GM18858 (cell line): ENCODE results near the gene GFM2.
"Not testable (repeated sequence)": the region's sequence is repeated elsewhere in the genome, so short reads cannot be mapped to it uniquely, and the experiment has no call there.

Source experiments
- ATAC-seq: cut with Tn5 transposase; IDR thresholded peaks from one replicate; pipeline ENCODE4 v1.9.1; 2021; ENCODE audit not compliant: unreplicated experiment

The GFM2 gene

GRCh38 chr5:74725331-74725730, 41.6 kb downstream of the GFM2 start:
- no peak for ATAC-seq

- ATAC-seq = no peak
These were observed 44.6 kb downstream of the GFM2 start for GRCh38 chr5:74722271-74722670.

- ATAC-seq = no peak
These were observed 49.3 kb downstream of the GFM2 start for GRCh38 chr5:74717596-74717995.

GRCh38 chr5:74693191-74693590, 73.7 kb downstream of the GFM2 start:
- ATAC-seq = no peak

GRCh38 chr5:74686962-74687751, 79.8 kb downstream of the GFM2 start:
- no peak for ATAC-seq

GRCh38 chr5:74685979-74686631, 80.8 kb downstream of the GFM2 start:
- peak; percentile 62 for ATAC-seq

GRCh38 chr5:74684900-74685851, 81.7 kb downstream of the GFM2 start, which contains the start of gene HEXB:
Gene HEXB, plus strand, starts transcription at chr5:74685233. Its CDS starts 28 bp downstream, at chr5:74685261.
- peak; percentile 60 for ATAC-seq

GRCh38 chr5:74679966-74680365, 87.0 kb downstream of the GFM2 start:
- ATAC-seq = no peak

- ATAC-seq = not testable (repeated sequence)
These were observed 87.6 kb downstream of the GFM2 start for GRCh38 chr5:74679300-74679699.

GRCh38 chr5:74678123-74678522, 88.8 kb downstream of the GFM2 start:
- not testable (repeated sequence) for ATAC-seq

- not testable (repeated sequence) for ATAC-seq
These were observed 90.5 kb downstream of the GFM2 start for GRCh38 chr5:74676466-74676865.

- no peak for ATAC-seq
These were observed 93.7 kb downstream of the GFM2 start for GRCh38 chr5:74673011-74673790.

- ATAC-seq = no peak
These were observed 94.6 kb downstream of the GFM2 start for GRCh38 chr5:74672215-74672877.
